HL-60 (cell line): Measurements from ENCODE around the gene PRKX.

Source experiments
- CTCF ChIP-seq: IDR thresholded peaks from one replicate; pipeline ENCODE4 v1.5.1; 2011; ENCODE audit warnings: low read length, control low read depth, inconsistent platforms; ENCODE audit not compliant: insufficient read depth
- GABPA ChIP-seq: IDR thresholded peaks from 2 replicates; pipeline ENCODE4 v1.6.1; 2012; ENCODE audit warnings: low read depth
- POLR2AphosphoS5 ChIP-seq: IDR thresholded peaks from 2 replicates; pipeline ENCODE4 v1.6.1; 2012; ENCODE audit warnings: low read depth
- REST ChIP-seq: IDR thresholded peaks from 2 replicates; pipeline ENCODE4 v1.6.1; 2012; ENCODE audit warnings: low read depth; ENCODE audit not compliant: insufficient replicate concordance
- SPI1 ChIP-seq: IDR thresholded peaks from 2 replicates; pipeline ENCODE4 v1.6.1; 2012; ENCODE audit warnings: low read depth, mild to moderate bottlenecking, borderline replicate concordance

DNA sequence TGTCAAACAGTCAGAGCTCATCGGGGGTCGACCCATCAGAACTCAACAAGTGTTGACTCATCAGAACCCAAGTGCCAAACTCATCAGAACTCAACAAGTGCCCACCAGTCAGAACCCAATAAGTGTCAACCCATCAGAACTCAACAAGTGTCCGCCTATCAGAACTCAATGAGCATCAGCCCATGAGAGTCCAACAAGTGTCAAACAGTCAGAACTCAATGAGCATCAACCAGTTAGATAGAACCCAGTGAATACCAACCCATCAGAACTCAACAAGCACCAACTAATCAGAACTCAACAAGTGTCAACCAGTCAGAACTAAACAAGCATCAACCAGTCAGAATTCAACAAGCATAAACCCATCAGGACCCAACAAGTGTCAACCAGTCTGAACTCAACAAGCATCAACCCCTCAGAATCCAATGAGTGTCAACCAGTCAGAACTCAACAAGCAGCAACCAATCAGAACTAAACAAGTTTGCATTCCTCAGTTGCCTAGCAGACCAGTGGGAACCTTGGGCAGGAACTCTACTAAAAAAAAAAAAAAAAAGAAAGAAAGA lies 115.3 kb downstream of the PRKX start:
- no peak for TF ChIP-seq CTCF
- TF ChIP-seq REST, result no peak
- no peak for TF ChIP-seq POLR2AphosphoS5
- TF ChIP-seq GABPA, result no peak
- TF ChIP-seq SPI1, result no peak
